GM12878 (cell line): ENCODE results near the gene ROBO1. TPM values are rescaled to one million over a fixed set of nuclear protein-coding genes. Genes with fewer than 3 reads are reported as not detected.

Source experiments
- ATAC-seq: fragments of 200-7000 bp; cut with Tn5 transposase; 3 replicates; pipeline ENCODE4 v1.9.1; 2020; ENCODE audit warnings: mild to moderate bottlenecking, moderate library complexity
- BruUV-seq: library from RNA; stranded (reverse); fragments of 400-500 nt; replicated peaks from 2 replicates; lab custom pipeline; 2021; lab: Mats Ljungman, UMichigan
- CTCF ChIA-PET: fragments of 300-600 bp; sonication (Branson Sonifier 250); formaldehyde crosslinking; extraction: SDS; loops from one replicate; lab custom pipeline; 2021; ENCODE audit warnings: inconsistent platforms; lab: Yijun Ruan, JAX
- POLR2A ChIA-PET: fragments of 350-600 bp; formaldehyde crosslinking; extraction: SDS; loops from one replicate; lab custom pipeline; 2021; ENCODE audit warnings: inconsistent platforms; lab: Charles Lee
- RAD21 ChIA-PET: fragments of 300-600 bp; sonication (Branson Sonifier 250); formaldehyde crosslinking; loops from one replicate; lab custom pipeline; 2023; ENCODE audit warnings: antibody characterized with exemption; ENCODE audit not compliant: unreplicated experiment; lab: Charles Lee
- SMC1A ChIA-PET: fragments of 300-600 bp; sonication (Branson Sonifier 250); formaldehyde crosslinking; loops from one replicate; lab custom pipeline; 2023; ENCODE audit not compliant: unreplicated experiment, uncharacterized antibody; lab: Charles Lee
- DNase-seq: peaks from one replicate; pipeline ENCODE4 v3.0.0-alpha.2; 2011; ENCODE audit warnings: low read depth, low spot score
- FAIRE-seq: peaks from 3 replicates; lab custom pipeline; 2011; peaks lifted over from hg19 to GRCh38; lab: Jason Lieb, UNC
- H2AFZ ChIP-seq: 2 replicates; pipeline ENCODE4 v1.6.0; 2011; ENCODE audit warnings: low read depth, low read length, control low read depth; ENCODE audit not compliant: control insufficient read depth
- H3K27ac ChIP-seq: 2 replicates; pipeline ENCODE4 v1.5.1; 2011; ENCODE audit warnings: control low read depth; ENCODE audit not compliant: control insufficient read depth, insufficient read depth
- H3K27me3 ChIP-seq, 2 experiments: replicated peaks in 1 of 2; 2 replicates each; pipeline versions ENCODE4 v1.6.0 to v1.6.1; 2011; ENCODE audit warnings: low read length in 1 of 2; ENCODE audit not compliant: control insufficient read depth in 2 of 2, insufficient read depth in 2 of 2
- H3K36me3 ChIP-seq, 2 experiments: 2 replicates each; pipeline ENCODE4 v1.5.1; 2011; ENCODE audit warnings: low read length in 1 of 2; ENCODE audit not compliant: control insufficient read depth in 2 of 2, insufficient read depth in 2 of 2
- H3K4me1 ChIP-seq: 2 replicates; pipeline ENCODE4 v1.6.1; 2011; ENCODE audit warnings: mild to moderate bottlenecking, low read length, moderate library complexity, mixed read lengths; ENCODE audit not compliant: control insufficient read depth, insufficient read depth
- H3K4me2 ChIP-seq: 2 replicates; pipeline ENCODE4 v1.6.0; 2011; ENCODE audit warnings: control low read depth; ENCODE audit not compliant: control insufficient read depth, insufficient read depth
- H3K4me3 ChIP-seq: fragments of 200-600 bp; sonication (generic); 2 replicates; pipeline ENCODE4 v1.5.1; 2016
- H3K79me2 ChIP-seq: 2 replicates; pipeline ENCODE4 v1.6.0; 2011; ENCODE audit warnings: low read length; ENCODE audit not compliant: control insufficient read depth, insufficient read depth
- H3K9ac ChIP-seq: 2 replicates; pipeline ENCODE4 v1.8.0; 2011; ENCODE audit warnings: low read length, control low read depth, mixed read lengths; ENCODE audit not compliant: control insufficient read depth, insufficient read depth
- H3K9me3 ChIP-seq: replicated peaks from 3 replicates; pipeline ENCODE4 v1.5.1; 2011; ENCODE audit warnings: mild to moderate bottlenecking, low read length; ENCODE audit not compliant: control insufficient read depth, insufficient read depth
- H4K20me1 ChIP-seq: 2 replicates; pipeline ENCODE4 v1.6.0; 2011; ENCODE audit not compliant: control insufficient read depth, insufficient read depth
- BACH1 ChIP-seq: fragments of 450-650 bp; IDR thresholded peaks from 2 replicates; pipeline ENCODE4 v1.6.1; 2017; ENCODE audit warnings: mild to moderate bottlenecking, borderline replicate concordance
- CHD4 ChIP-seq: fragments of 200-600 bp; sonication (generic); IDR thresholded peaks from 2 replicates; pipeline ENCODE4 v1.6.1; 2016; ENCODE audit warnings: mild to moderate bottlenecking
- MTA3 ChIP-seq: IDR thresholded peaks from 2 replicates; pipeline ENCODE4 v1.6.1; 2012; ENCODE audit warnings: low read length, inconsistent platforms, borderline replicate concordance
- SIX5 ChIP-seq: IDR thresholded peaks from 2 replicates; pipeline ENCODE4 v1.6.1; 2011; ENCODE audit warnings: mild to moderate bottlenecking, low read depth, low read length, moderate library complexity; ENCODE audit not compliant: severe bottlenecking
- SMAD5 ChIP-seq: IDR thresholded peaks from 2 replicates; pipeline ENCODE4 v1.6.1; 2016; ENCODE audit warnings: antibody characterized with exemption, low read depth
- SPI1 ChIP-seq: IDR thresholded peaks from 2 replicates; pipeline ENCODE4 v1.6.1; 2011; ENCODE audit warnings: low read depth, mild to moderate bottlenecking, low read length, moderate library complexity, borderline replicate concordance; ENCODE audit not compliant: insufficient read depth
- SREBF2 ChIP-seq: IDR thresholded peaks from 2 replicates; pipeline ENCODE4 v1.6.1; 2012; ENCODE audit warnings: mild to moderate bottlenecking, low read length
- TCF12 ChIP-seq: IDR thresholded peaks from 2 replicates; pipeline ENCODE4 v1.6.1; 2011; ENCODE audit warnings: low read depth, mild to moderate bottlenecking, low read length
- WGBS: methylation state at CpG from one replicate; pipeline ENCODE4 v1.1.6; 2016; ENCODE audit warnings: low lambda C conversion rate; ENCODE audit not compliant: insufficient replicate concordance, insufficient coverage; ENCODE audit errors: missing lambda C conversion rate; 5-methylcytosine and 5-hydroxymethylcytosine counted together
- in situ Hi-C: fragments of 300-500 bp; cut with MboI; formaldehyde crosslinking; loops from 9 replicates; pipeline ENCODE4 v1.14.3; 2018; ENCODE audit warnings: mixed read lengths
- intact Hi-C: fragments of 100-400 bp; cut with micrococcal nuclease; formaldehyde crosslinking; loops from one replicate; pipeline ENCODE4 v1.14.2; 2022; ENCODE audit not compliant: unreplicated experiment
- polyA plus RNA-seq, 11 experiments: library from polyadenylated mRNA; depleted of rRNA in 4 of 11; unstranded in 6 of 11; stranded (reverse) in 5 of 11; fragments of >200 nt; fragmentation: Nextera tagmentation in 4 of 11; fragmentation: Illumina TruSeq in 1 of 11; extraction: Ambion mirVana in 4 of 11; extraction: Trizol in 1 of 11; gene quantifications; 1 replicate in 1 of 11; 2 replicates in 10 of 11; pipeline versions ENCODE4 v1.2.1 to v1.2.3, GENCODE V29; 2011 to 2016; ENCODE audit warnings: inconsistent platforms in 2 of 11, missing spikeins in 2 of 11, low read depth in 1 of 11
- total RNA-seq, 4 experiments: library from RNA; depleted of rRNA in 3 of 4; stranded (reverse); fragments of >200 nt in 3 of 4; fragmentation: Illumina TruSeq in 1 of 4; extraction: Trizol in 1 of 4; gene quantifications; 2 replicates each; pipeline versions ENCODE4 v1.2.1 to v1.2.3, GENCODE V29; 2013 to 2021
- TF ChIP-seq, protein P1 (sequence below): fragments of 450-650 bp; IDR thresholded peaks from 2 replicates; pipeline ENCODE4 v1.6.1; 2016; ENCODE audit warnings: mild to moderate bottlenecking, moderate library complexity, borderline replicate concordance

ROBO1 gene
- total and polyA plus RNA-seq, 10 of the 15 experiments (the other 5 are each of a cell fraction or from before 2014, with no cell fraction given): 0.29 to 46.5 (median 1.2) TPM

GRCh38 chr3:78951342-78951945 is 816.4 kb downstream of the ROBO1 start:
- 56% methylated on average over 4 of the region's 4 CpGs for WGBS
- Histone ChIP-seq H3K4me3 (no peak overlapping the region), H2AFZ (no peak overlapping the region), H3K4me1 (no peaks in the 10 kb centered on the region), H4K20me1 (no peaks in the 10 kb centered on the region), H3K36me3 (no peaks in the 10 kb centered on the region), H3K9ac (no peak overlapping the region), H3K79me2 (no peaks in the 10 kb centered on the region), H3K27ac (no peak overlapping the region), H3K4me2 (no peak overlapping the region), H3K27me3 (no peaks in the 10 kb centered on the region), H3K9me3 (no peaks in the 10 kb centered on the region)
- BruUV-seq: no TSS peak
- intact Hi-C loops: no loop called here
- TF ChIP-seq BACH1: no peak
- TF ChIP-seq CHD4: no peak
- TF ChIP-seq SMAD5: no peak
- no peak for TF ChIP-seq MTA3
- TF ChIP-seq, protein P1, sequence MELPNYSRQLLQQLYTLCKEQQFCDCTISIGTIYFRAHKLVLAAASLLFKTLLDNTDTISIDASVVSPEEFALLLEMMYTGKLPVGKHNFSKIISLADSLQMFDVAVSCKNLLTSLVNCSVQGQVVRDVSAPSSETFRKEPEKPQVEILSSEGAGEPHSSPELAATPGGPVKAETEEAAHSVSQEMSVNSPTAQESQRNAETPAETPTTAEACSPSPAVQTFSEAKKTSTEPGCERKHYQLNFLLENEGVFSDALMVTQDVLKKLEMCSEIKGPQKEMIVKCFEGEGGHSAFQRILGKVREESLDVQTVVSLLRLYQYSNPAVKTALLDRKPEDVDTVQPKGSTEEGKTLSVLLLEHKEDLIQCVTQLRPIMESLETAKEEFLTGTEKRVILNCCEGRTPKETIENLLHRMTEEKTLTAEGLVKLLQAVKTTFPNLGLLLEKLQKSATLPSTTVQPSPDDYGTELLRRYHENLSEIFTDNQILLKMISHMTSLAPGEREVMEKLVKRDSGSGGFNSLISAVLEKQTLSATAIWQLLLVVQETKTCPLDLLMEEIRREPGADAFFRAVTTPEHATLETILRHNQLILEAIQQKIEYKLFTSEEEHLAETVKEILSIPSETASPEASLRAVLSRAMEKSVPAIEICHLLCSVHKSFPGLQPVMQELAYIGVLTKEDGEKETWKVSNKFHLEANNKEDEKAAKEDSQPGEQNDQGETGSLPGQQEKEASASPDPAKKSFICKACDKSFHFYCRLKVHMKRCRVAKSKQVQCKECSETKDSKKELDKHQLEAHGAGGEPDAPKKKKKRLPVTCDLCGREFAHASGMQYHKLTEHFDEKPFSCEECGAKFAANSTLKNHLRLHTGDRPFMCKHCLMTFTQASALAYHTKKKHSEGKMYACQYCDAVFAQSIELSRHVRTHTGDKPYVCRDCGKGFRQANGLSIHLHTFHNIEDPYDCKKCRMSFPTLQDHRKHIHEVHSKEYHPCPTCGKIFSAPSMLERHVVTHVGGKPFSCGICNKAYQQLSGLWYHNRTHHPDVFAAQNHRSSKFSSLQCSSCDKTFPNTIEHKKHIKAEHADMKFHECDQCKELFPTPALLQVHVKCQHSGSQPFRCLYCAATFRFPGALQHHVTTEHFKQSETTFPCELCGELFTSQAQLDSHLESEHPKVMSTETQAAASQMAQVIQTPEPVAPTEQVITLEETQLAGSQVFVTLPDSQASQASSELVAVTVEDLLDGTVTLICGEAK: no peak
- TF ChIP-seq SPI1: no peak
- TF ChIP-seq SIX5: no peak
- TF ChIP-seq TCF12: no peak
- no peak for TF ChIP-seq SREBF2
- RAD21 ChIA-PET: no interaction called here
- no peak for DNase-seq
- no peak for ATAC-seq
- no peak for FAIRE-seq
- SMC1A ChIA-PET: interaction anchor here (1.3 to 1.4 kb wide), 2 partner anchors 9 to 38 kb away, joined by 3 read pairs; no protein-coding TSS in a partner anchor
- CTCF ChIA-PET: interaction anchor here (1.0 kb wide), 1 partner anchor 9 kb away, joined by 3 read pairs; no protein-coding TSS in a partner anchor
- POLR2A ChIA-PET: interaction anchor here (1.2 kb wide), 2 partner anchors 10 to 14 kb away, joined by 4 read pairs; no protein-coding TSS in a partner anchor
- in situ Hi-C loops: no loop called here
